HEK293 (cell line): ENCODE results near the gene NREP.

Experiments
- CTCF ChIA-PET: fragments of 350-600 bp; formaldehyde crosslinking; extraction: SDS; loops from one replicate; lab custom pipeline; 2021; ENCODE audit warnings: antibody characterized with exemption; lab: Yijun Ruan, JAX
- POLR2A ChIA-PET: fragments of 300-600 bp; formaldehyde crosslinking; extraction: SDS; loops from one replicate; lab custom pipeline; 2020; ENCODE audit warnings: antibody characterized with exemption, inconsistent platforms; lab: Yijun Ruan, JAX
- H3K27ac ChIP-seq: fragments of 200-500 bp; sonication (Bioruptor generic); 2 replicates; pipeline ENCODE4 v1.5.1; 2014; ENCODE audit warnings: low read depth, low read length, control low read depth, inconsistent platforms; ENCODE audit errors: extremely low read depth
- H3K36me3 ChIP-seq, 2 experiments: fragments of 200-500 bp in 1 of 2; sonication (Bioruptor generic) in 1 of 2; 1 replicate in 1 of 2; 2 replicates in 1 of 2; pipeline ENCODE4 v1.5.1; 2014 to 2017; ENCODE audit warnings: inconsistent platforms in 2 of 2, low read length in 2 of 2; ENCODE audit not compliant: control insufficient read depth in 2 of 2, insufficient read depth in 1 of 2
- H3K4me1 ChIP-seq: fragments of 200-500 bp; sonication (Bioruptor generic); 2 replicates; pipeline ENCODE4 v1.5.1; 2014; ENCODE audit warnings: mild to moderate bottlenecking, low read length, inconsistent platforms; ENCODE audit not compliant: control insufficient read depth, insufficient read depth
- H3K4me3 ChIP-seq: 2 replicates; pipeline ENCODE4 v1.5.1; 2011; ENCODE audit warnings: low read depth, mild to moderate bottlenecking, control low read depth, low read length, moderate library complexity
- H3K9me3 ChIP-seq: fragments of 200-500 bp; sonication (Bioruptor generic); 2 replicates; pipeline ENCODE4 v1.5.1; 2014; ENCODE audit warnings: low read depth, low read length, inconsistent platforms; ENCODE audit not compliant: control insufficient read depth, insufficient read depth
- GLI2 ChIP-seq: fragments of 450-650 bp; formaldehyde crosslinking; IDR thresholded peaks from 2 replicates; pipeline ENCODE4; 2017; ENCODE audit warnings: missing biosample characterization, missing genetic modification characterization, low read depth, borderline replicate concordance
- GLIS2 ChIP-seq: fragments of 450-650 bp; formaldehyde crosslinking; IDR thresholded peaks from 2 replicates; pipeline ENCODE4 v1.5.1; 2016; ENCODE audit warnings: missing biosample characterization, missing genetic modification characterization
- IKZF3 ChIP-seq: fragments of 450-650 bp; IDR thresholded peaks from 2 replicates; pipeline ENCODE4 v1.5.0; 2018; ENCODE audit warnings: missing biosample characterization, mild to moderate bottlenecking, missing genetic modification characterization, moderate library complexity
- KLF10 ChIP-seq: fragments of 450-650 bp; IDR thresholded peaks from 2 replicates; pipeline ENCODE4 v1.5.1; 2018; ENCODE audit warnings: missing biosample characterization, mild to moderate bottlenecking, missing genetic modification characterization
- SCRT1 ChIP-seq: fragments of 450-650 bp; formaldehyde crosslinking; IDR thresholded peaks from 2 replicates; pipeline ENCODE4 v1.5.1; 2016; ENCODE audit warnings: missing biosample characterization, missing genetic modification characterization, borderline replicate concordance
- ZFP41 ChIP-seq: fragments of 450-650 bp; formaldehyde crosslinking; IDR thresholded peaks from 2 replicates; pipeline ENCODE4 v1.5.1; 2016; ENCODE audit warnings: missing biosample characterization, missing genetic modification characterization, borderline replicate concordance
- ZNF214 ChIP-seq: fragments of 450-650 bp; formaldehyde crosslinking; IDR thresholded peaks from 2 replicates; pipeline ENCODE4 v1.5.1; 2017; ENCODE audit warnings: missing biosample characterization, mild to moderate bottlenecking, missing genetic modification characterization, borderline replicate concordance
- ZNF24 ChIP-seq: fragments of 450-650 bp; formaldehyde crosslinking; IDR thresholded peaks from 2 replicates; pipeline ENCODE4 v1.5.1; 2016; ENCODE audit warnings: missing biosample characterization, missing genetic modification characterization
- ZNF248 ChIP-seq: fragments of 450-650 bp; formaldehyde crosslinking; IDR thresholded peaks from 2 replicates; pipeline ENCODE4 v1.5.1; 2017; ENCODE audit warnings: missing biosample characterization, missing genetic modification characterization
- ZNF404 ChIP-seq: fragments of 450-650 bp; formaldehyde crosslinking; IDR thresholded peaks from 2 replicates; pipeline ENCODE4 v1.5.1; 2017; ENCODE audit warnings: missing biosample characterization, missing genetic modification characterization
- ZNF544 ChIP-seq: fragments of 450-650 bp; formaldehyde crosslinking; IDR thresholded peaks from 2 replicates; pipeline ENCODE4 v1.5.0; 2017; ENCODE audit warnings: missing biosample characterization, missing genetic modification characterization
- ZNF629 ChIP-seq: fragments of 450-650 bp; formaldehyde crosslinking; IDR thresholded peaks from 2 replicates; pipeline ENCODE4 v1.5.1; 2017; ENCODE audit warnings: missing biosample characterization, missing genetic modification characterization
- ZNF660 ChIP-seq: fragments of 450-650 bp; IDR thresholded peaks from 2 replicates; pipeline ENCODE4 v1.5.1; 2018; ENCODE audit warnings: missing biosample characterization, mild to moderate bottlenecking, missing genetic modification characterization
- ZNF792 ChIP-seq: fragments of 450-650 bp; formaldehyde crosslinking; IDR thresholded peaks from 2 replicates; pipeline ENCODE4 v1.5.1; 2016; ENCODE audit warnings: missing biosample characterization, missing genetic modification characterization
- TF ChIP-seq, protein P1 (sequence below): fragments of 450-650 bp; formaldehyde crosslinking; IDR thresholded peaks from 2 replicates; pipeline ENCODE4 v1.5.1; 2016; ENCODE audit warnings: missing biosample characterization, missing genetic modification characterization, borderline replicate concordance
- TF ChIP-seq, protein P2 (sequence below): fragments of 450-650 bp; formaldehyde crosslinking; IDR thresholded peaks from 2 replicates; pipeline ENCODE4 v1.5.1; 2017; ENCODE audit warnings: missing biosample characterization, missing genetic modification characterization
- TF ChIP-seq, protein P3 (sequence below): fragments of 450-650 bp; formaldehyde crosslinking; IDR thresholded peaks from 2 replicates; pipeline ENCODE4 v1.5.1; 2016; ENCODE audit warnings: missing biosample characterization, missing genetic modification characterization, borderline replicate concordance
- TF ChIP-seq, protein P4 (sequence below): fragments of 450-650 bp; formaldehyde crosslinking; IDR thresholded peaks from 2 replicates; pipeline ENCODE4 v1.5.1; 2016; ENCODE audit warnings: missing biosample characterization, missing genetic modification characterization
- TF ChIP-seq, protein P5 (sequence below): fragments of 450-650 bp; IDR thresholded peaks from 2 replicates; pipeline ENCODE4 v1.5.1; 2018; ENCODE audit warnings: missing biosample characterization, mild to moderate bottlenecking, missing genetic modification characterization

Gene NREP

DNA sequence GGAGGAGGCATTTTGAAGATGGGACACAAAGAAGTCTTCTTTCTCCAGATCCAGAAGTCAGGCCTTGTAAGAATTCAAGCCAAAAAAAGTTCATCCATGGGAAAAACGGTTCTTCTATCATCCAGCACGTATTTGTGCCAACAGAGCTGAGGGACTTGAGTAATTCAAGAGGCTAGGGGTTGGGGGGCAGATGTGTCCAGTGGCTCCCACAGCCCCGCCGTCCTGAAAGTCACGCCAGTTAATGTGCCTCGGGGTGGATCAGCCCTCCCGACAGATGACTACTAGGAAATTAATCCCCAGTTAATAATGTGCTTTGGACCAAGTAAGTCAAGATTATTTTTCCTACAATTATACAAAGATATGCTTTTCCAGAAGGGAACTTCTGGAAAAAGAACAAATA lies 23.4 kb downstream of the NREP start:
- Histone ChIP-seq H3K36me3 (peaks cover 0 to 3% of the 10 kb centered on the region in 2 experiments; a peak in 1 of 3 replicates), H3K9me3 (no peaks in the 10 kb centered on the region), H3K4me1 (0 out of 2 replicates have a peak, but pooled peaks cover 4% of the 10 kb centered on the region), H3K27ac (no peak overlapping the region), H3K4me3 (no peak overlapping the region)
- TF ChIP-seq KLF10 = no peak
- TF ChIP-seq, protein P1, sequence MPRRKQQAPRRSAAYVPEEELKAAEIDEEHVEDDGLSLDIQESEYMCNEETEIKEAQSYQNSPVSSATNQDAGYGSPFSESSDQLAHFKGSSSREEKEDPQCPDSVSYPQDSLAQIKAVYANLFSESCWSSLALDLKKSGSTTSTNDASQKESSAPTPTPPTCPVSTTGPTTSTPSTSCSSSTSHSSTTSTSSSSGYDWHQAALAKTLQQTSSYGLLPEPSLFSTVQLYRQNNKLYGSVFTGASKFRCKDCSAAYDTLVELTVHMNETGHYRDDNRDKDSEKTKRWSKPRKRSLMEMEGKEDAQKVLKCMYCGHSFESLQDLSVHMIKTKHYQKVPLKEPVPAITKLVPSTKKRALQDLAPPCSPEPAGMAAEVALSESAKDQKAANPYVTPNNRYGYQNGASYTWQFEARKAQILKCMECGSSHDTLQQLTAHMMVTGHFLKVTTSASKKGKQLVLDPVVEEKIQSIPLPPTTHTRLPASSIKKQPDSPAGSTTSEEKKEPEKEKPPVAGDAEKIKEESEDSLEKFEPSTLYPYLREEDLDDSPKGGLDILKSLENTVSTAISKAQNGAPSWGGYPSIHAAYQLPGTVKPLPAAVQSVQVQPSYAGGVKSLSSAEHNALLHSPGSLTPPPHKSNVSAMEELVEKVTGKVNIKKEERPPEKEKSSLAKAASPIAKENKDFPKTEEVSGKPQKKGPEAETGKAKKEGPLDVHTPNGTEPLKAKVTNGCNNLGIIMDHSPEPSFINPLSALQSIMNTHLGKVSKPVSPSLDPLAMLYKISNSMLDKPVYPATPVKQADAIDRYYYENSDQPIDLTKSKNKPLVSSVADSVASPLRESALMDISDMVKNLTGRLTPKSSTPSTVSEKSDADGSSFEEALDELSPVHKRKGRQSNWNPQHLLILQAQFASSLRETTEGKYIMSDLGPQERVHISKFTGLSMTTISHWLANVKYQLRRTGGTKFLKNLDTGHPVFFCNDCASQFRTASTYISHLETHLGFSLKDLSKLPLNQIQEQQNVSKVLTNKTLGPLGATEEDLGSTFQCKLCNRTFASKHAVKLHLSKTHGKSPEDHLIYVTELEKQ (tag by site-specific recombination) = no peak
- TF ChIP-seq ZNF214 = no peak
- TF ChIP-seq, protein P2, sequence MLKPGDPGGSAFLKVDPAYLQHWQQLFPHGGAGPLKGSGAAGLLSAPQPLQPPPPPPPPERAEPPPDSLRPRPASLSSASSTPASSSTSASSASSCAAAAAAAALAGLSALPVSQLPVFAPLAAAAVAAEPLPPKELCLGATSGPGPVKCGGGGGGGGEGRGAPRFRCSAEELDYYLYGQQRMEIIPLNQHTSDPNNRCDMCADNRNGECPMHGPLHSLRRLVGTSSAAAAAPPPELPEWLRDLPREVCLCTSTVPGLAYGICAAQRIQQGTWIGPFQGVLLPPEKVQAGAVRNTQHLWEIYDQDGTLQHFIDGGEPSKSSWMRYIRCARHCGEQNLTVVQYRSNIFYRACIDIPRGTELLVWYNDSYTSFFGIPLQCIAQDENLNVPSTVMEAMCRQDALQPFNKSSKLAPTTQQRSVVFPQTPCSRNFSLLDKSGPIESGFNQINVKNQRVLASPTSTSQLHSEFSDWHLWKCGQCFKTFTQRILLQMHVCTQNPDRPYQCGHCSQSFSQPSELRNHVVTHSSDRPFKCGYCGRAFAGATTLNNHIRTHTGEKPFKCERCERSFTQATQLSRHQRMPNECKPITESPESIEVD (tag by site-specific recombination) = no peak
- no peak for TF ChIP-seq ZNF248 (tag by site-specific recombination)
- TF ChIP-seq ZNF792 (tag by site-specific recombination) = no peak
- no peak for TF ChIP-seq ZNF404 (tag by site-specific recombination)
- TF ChIP-seq ZNF629 (tag by site-specific recombination) = no peak
- TF ChIP-seq, protein P3, sequence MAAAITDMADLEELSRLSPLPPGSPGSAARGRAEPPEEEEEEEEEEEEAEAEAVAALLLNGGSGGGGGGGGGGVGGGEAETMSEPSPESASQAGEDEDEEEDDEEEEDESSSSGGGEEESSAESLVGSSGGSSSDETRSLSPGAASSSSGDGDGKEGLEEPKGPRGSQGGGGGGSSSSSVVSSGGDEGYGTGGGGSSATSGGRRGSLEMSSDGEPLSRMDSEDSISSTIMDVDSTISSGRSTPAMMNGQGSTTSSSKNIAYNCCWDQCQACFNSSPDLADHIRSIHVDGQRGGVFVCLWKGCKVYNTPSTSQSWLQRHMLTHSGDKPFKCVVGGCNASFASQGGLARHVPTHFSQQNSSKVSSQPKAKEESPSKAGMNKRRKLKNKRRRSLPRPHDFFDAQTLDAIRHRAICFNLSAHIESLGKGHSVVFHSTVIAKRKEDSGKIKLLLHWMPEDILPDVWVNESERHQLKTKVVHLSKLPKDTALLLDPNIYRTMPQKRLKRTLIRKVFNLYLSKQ (tag by site-specific recombination) = no peak
- TF ChIP-seq GLIS2 = no peak
- ChIA-PET POLR2A (no interaction called here), CTCF (no interaction called here)

DNA sequence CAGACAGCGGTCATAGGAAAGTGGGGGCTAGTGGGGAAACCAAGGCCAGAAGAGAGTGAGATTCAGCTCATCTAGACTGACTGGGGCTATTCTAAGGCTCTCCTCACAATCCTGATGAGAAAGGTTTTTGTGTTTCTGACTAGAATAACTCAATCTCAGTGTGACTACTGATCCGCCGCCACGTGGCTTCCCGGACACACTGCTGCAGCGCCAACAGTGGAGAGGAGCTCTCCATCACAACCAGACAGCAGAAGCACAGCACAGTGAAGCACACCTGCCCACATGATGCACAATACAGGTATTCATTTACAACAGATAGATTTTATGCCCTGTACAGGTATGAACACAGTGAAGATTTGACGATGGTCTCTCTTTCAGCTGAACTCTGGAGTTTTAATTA lies 25.4 kb downstream of the NREP start:
- ChIA-PET POLR2A (no interaction called here), CTCF (interaction anchor here (0.6 kb wide), 1 partner anchor 200 kb away, joined by 3 read pairs; no protein-coding TSS in a partner anchor)
- H3K4me3 ChIP-seq = no peak overlapping the region
- 0 out of 2 replicates have a peak, but pooled peaks cover 4% of the 10 kb centered on the region for H3K4me1 ChIP-seq
- TF ChIP-seq GLI2 (tag by site-specific recombination) (no peak), IKZF3 (tag by site-specific recombination) (no peak), ZNF544 (tag by site-specific recombination) (no peak), ZNF24 (tag by site-specific recombination) (no peak), ZNF248 (tag by site-specific recombination) (no peak), ZNF660 (no peak), ZFP41 (tag by site-specific recombination) (no peak), SCRT1 (tag by site-specific recombination) (no peak)
- TF ChIP-seq, protein P4, sequence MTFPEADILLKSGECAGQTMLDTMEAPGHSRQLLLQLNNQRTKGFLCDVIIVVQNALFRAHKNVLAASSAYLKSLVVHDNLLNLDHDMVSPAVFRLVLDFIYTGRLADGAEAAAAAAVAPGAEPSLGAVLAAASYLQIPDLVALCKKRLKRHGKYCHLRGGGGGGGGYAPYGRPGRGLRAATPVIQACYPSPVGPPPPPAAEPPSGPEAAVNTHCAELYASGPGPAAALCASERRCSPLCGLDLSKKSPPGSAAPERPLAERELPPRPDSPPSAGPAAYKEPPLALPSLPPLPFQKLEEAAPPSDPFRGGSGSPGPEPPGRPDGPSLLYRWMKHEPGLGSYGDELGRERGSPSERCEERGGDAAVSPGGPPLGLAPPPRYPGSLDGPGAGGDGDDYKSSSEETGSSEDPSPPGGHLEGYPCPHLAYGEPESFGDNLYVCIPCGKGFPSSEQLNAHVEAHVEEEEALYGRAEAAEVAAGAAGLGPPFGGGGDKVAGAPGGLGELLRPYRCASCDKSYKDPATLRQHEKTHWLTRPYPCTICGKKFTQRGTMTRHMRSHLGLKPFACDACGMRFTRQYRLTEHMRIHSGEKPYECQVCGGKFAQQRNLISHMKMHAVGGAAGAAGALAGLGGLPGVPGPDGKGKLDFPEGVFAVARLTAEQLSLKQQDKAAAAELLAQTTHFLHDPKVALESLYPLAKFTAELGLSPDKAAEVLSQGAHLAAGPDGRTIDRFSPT (tag by site-specific recombination) = no peak
- TF ChIP-seq, protein P5, sequence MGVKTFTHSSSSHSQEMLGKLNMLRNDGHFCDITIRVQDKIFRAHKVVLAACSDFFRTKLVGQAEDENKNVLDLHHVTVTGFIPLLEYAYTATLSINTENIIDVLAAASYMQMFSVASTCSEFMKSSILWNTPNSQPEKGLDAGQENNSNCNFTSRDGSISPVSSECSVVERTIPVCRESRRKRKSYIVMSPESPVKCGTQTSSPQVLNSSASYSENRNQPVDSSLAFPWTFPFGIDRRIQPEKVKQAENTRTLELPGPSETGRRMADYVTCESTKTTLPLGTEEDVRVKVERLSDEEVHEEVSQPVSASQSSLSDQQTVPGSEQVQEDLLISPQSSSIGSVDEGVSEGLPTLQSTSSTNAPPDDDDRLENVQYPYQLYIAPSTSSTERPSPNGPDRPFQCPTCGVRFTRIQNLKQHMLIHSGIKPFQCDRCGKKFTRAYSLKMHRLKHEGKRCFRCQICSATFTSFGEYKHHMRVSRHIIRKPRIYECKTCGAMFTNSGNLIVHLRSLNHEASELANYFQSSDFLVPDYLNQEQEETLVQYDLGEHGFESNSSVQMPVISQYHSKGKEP (tag by site-specific recombination) = no peak
- TF ChIP-seq, all 188 proteins: peak for 0
- H3K27ac ChIP-seq = no peak overlapping the region
- peaks cover 0 to 3% of the 10 kb centered on the region in 2 experiments; a peak in 1 of 3 replicates for H3K36me3 ChIP-seq
- H3K9me3 ChIP-seq = no peaks in the 10 kb centered on the region
